WTC11 (cell line): ENCODE measurements around the gene FOLR2. TPM values are rescaled to one million over a fixed set of nuclear protein-coding genes. Genes with fewer than 3 reads are reported as not detected.
A peak's percentile ranks its signal among the peaks of the same experiment; 100 is the strongest.

Experiments
- ATAC-seq: fragments of 200-7000 bp; cut with Tn5 transposase; 2 replicates; pipeline ENCODE4 v1.10.0; 2021; ENCODE audit warnings: mild to moderate bottlenecking, moderate library complexity
- CTCF ChIA-PET: fragments of 300-600 bp; sonication (Branson Sonifier 250); formaldehyde crosslinking; loops from one replicate; lab custom pipeline; 2021; ENCODE audit warnings: antibody characterized with exemption; lab: Charles Lee
- POLR2A ChIA-PET: fragments of 350-600 bp; sonication (Branson Sonifier 250); formaldehyde crosslinking; loops from one replicate; lab custom pipeline; 2021; ENCODE audit warnings: antibody characterized with exemption; lab: Charles Lee
- DNase-seq: peaks from one replicate; pipeline ENCODE4 v3.0.0; 2021; ENCODE audit warnings: low spot score
- H3K27ac Mint-ChIP-seq: 2 replicates; pipeline ENCODE4 v1.8.0; 2021; ENCODE audit warnings: mixed read lengths
- H3K27me3 Mint-ChIP-seq: 2 replicates; pipeline ENCODE4 v1.8.0; 2021; ENCODE audit warnings: low read depth, mild to moderate bottlenecking, moderate library complexity, mixed read lengths
- H3K36me3 Mint-ChIP-seq: 2 replicates; pipeline ENCODE4 v1.8.0; 2021; ENCODE audit warnings: mixed read lengths
- H3K4me1 Mint-ChIP-seq: 2 replicates; pipeline ENCODE4 v1.8.0; 2022; ENCODE audit warnings: mixed read lengths
- H3K4me3 Mint-ChIP-seq: 2 replicates; pipeline ENCODE4 v1.8.0; 2021; ENCODE audit warnings: mild to moderate bottlenecking, moderate library complexity, mixed read lengths
- H3K9me3 Mint-ChIP-seq: 2 replicates; pipeline ENCODE4 v1.8.0; 2021; ENCODE audit warnings: mixed read lengths
- ATF3 ChIP-seq: sonication (generic); formaldehyde crosslinking; conservative IDR thresholded peaks from 2 replicates; pipeline ENCODE4 v1.8.1; 2022; ENCODE audit warnings: mild to moderate bottlenecking, missing genetic modification reagents
- ATF6 ChIP-seq: sonication (generic); formaldehyde crosslinking; IDR thresholded peaks from 2 replicates; pipeline ENCODE4 v1.8.1; 2023; ENCODE audit warnings: mild to moderate bottlenecking, missing genetic modification reagents
- E2F1 ChIP-seq: sonication (generic); formaldehyde crosslinking; IDR thresholded peaks from 2 replicates; pipeline ENCODE4 v1.8.0; 2022; ENCODE audit warnings: mild to moderate bottlenecking, missing genetic modification reagents
- FOXK1 ChIP-seq: sonication (generic); formaldehyde crosslinking; IDR thresholded peaks from 2 replicates; pipeline ENCODE4 v1.8.0; 2022; ENCODE audit warnings: mild to moderate bottlenecking, moderate library complexity, missing genetic modification reagents
- FOXP1 ChIP-seq: sonication (generic); formaldehyde crosslinking; IDR thresholded peaks from 2 replicates; pipeline ENCODE4 v1.8.0; 2022; ENCODE audit warnings: missing genetic modification reagents, mild to moderate bottlenecking, moderate library complexity, borderline replicate concordance
- GABPB1 ChIP-seq: sonication (generic); formaldehyde crosslinking; IDR thresholded peaks from 2 replicates; pipeline ENCODE4 v1.8.1; 2023; ENCODE audit warnings: mild to moderate bottlenecking, missing genetic modification reagents
- GRHL2 ChIP-seq: fragments of 250-450 bp; sonication (Bioruptor Pico); IDR thresholded peaks from 2 replicates; pipeline ENCODE4 v1.8.0; 2022; ENCODE audit warnings: mild to moderate bottlenecking, moderate library complexity; ENCODE audit not compliant: insufficient replicate concordance, severe bottlenecking
- MYBL2 ChIP-seq: sonication (generic); formaldehyde crosslinking; IDR thresholded peaks from 2 replicates; pipeline ENCODE4 v1.8.1; 2023; ENCODE audit warnings: mild to moderate bottlenecking, moderate library complexity, missing genetic modification reagents
- OVOL2 ChIP-seq: fragments of 250-450 bp; sonication (Bioruptor Pico); IDR thresholded peaks from 2 replicates; pipeline ENCODE4 v1.9.0; 2021; ENCODE audit warnings: mild to moderate bottlenecking, borderline replicate concordance
- PRDM15 ChIP-seq: sonication (generic); formaldehyde crosslinking; IDR thresholded peaks from 2 replicates; pipeline ENCODE4 v1.8.0; 2022; ENCODE audit warnings: missing genetic modification reagents
- RELA ChIP-seq: sonication (generic); formaldehyde crosslinking; IDR thresholded peaks from 2 replicates; pipeline ENCODE4 v1.8.1; 2022; ENCODE audit warnings: missing genetic modification reagents, mild to moderate bottlenecking, borderline replicate concordance
- TCF7 ChIP-seq: sonication (generic); formaldehyde crosslinking; IDR thresholded peaks from 2 replicates; pipeline ENCODE4 v1.8.0; 2022; ENCODE audit warnings: mild to moderate bottlenecking, low read depth, missing genetic modification reagents, moderate library complexity
- ZBTB43 ChIP-seq: sonication (generic); formaldehyde crosslinking; IDR thresholded peaks from 2 replicates; pipeline ENCODE4 v1.8.1; 2023; ENCODE audit warnings: mild to moderate bottlenecking, missing genetic modification reagents
- ZNF263 ChIP-seq: sonication (generic); formaldehyde crosslinking; IDR thresholded peaks from 2 replicates; pipeline ENCODE4 v1.8.1; 2022; ENCODE audit warnings: low read depth, mild to moderate bottlenecking, moderate library complexity, missing genetic modification reagents
- ZNF281 ChIP-seq: sonication (generic); formaldehyde crosslinking; IDR thresholded peaks from 2 replicates; pipeline ENCODE4 v1.8.0; 2023; ENCODE audit warnings: mild to moderate bottlenecking, missing genetic modification reagents
- ZNF423 ChIP-seq: fragments of 250-450 bp; sonication (Bioruptor Pico); IDR thresholded peaks from 2 replicates; pipeline ENCODE4 v2.1.2; 2022; ENCODE audit warnings: mild to moderate bottlenecking, moderate library complexity
- ZSCAN18 ChIP-seq: fragments of 250-450 bp; sonication (Bioruptor Pico); IDR thresholded peaks from 2 replicates; pipeline ENCODE4 v2.1.2; 2022; ENCODE audit warnings: mild to moderate bottlenecking, moderate library complexity
- total RNA-seq: library from RNA; stranded (reverse); gene quantifications from 3 replicates; pipeline ENCODE4 v1.2.3, GENCODE V29; 2021

FOLR2 gene
- total RNA-seq, 1 experiment from 2014 or later: not detected

GRCh38 chr11:72236774-72237111 is 20.1 kb downstream of the FOLR2 start:
- peaks cover 29% of the 10 kb centered on the region for H3K4me1 Mint-ChIP-seq
- H3K27me3 Mint-ChIP-seq: peaks cover 33% of the 10 kb centered on the region
- no peak overlapping the region for H3K4me3 Mint-ChIP-seq
- POLR2A ChIA-PET: interaction anchor here (5.7 kb wide), 1 partner anchor 13 kb away, joined by 37 read pairs; the partner anchor contains the start of gene INPPL1
- CTCF ChIA-PET: interaction anchor here (1.2 to 4.8 kb wide), 6 partner anchors 11 to 235 kb away, joined by 5 to 123 read pairs (median 25); partner anchors contain the start of gene INPPL1
- H3K36me3 Mint-ChIP-seq: peaks cover 33% of the 10 kb centered on the region
- no peak overlapping the region for H3K27ac Mint-ChIP-seq
- no peak for ATAC-seq
- no peak for DNase-seq
- TF ChIP-seq ZSCAN18 (CRISPR knock-in tag) (no peak), RELA (CRISPR knock-in tag) (no peak), MYBL2 (CRISPR knock-in tag) (no peak), ZNF281 (CRISPR knock-in tag) (no peak), ATF3 (CRISPR knock-in tag) (no peak), GRHL2 (CRISPR knock-in tag) (no peak), TCF7 (CRISPR knock-in tag) (no peak), ZBTB43 (CRISPR knock-in tag) (no peak), ZNF423 (CRISPR knock-in tag) (no peak)
- H3K9me3 Mint-ChIP-seq: no peaks in the 10 kb centered on the region

- POLR2A ChIA-PET: interaction anchor here (0.5 to 5.7 kb wide), 4 partner anchors 13 to 197 kb away, joined by 3 to 37 read pairs (median 4); partner anchors contain the start of gene INPPL1
- Mint-ChIP-seq H3K27ac (peak overlapping the region; percentile 60; the same call in 1 of the 2 replicates), H3K27me3 (peaks cover 39% of the 10 kb centered on the region), H3K36me3 (peaks cover 27% of the 10 kb centered on the region), H3K9me3 (no peaks in the 10 kb centered on the region), H3K4me1 (peaks cover 29% of the 10 kb centered on the region), H3K4me3 (no peak overlapping the region)
- TF ChIP-seq GABPB1 (CRISPR knock-in tag): no peak
- no peak for TF ChIP-seq FOXK1
- peak; percentile 71 for TF ChIP-seq PRDM15 (CRISPR knock-in tag)
- TF ChIP-seq OVOL2 (CRISPR knock-in tag): no peak
- TF ChIP-seq FOXP1: no peak
- TF ChIP-seq ZNF263 (CRISPR knock-in tag): no peak
- no peak for TF ChIP-seq ATF6 (CRISPR knock-in tag)
- TF ChIP-seq RELA (CRISPR knock-in tag): no peak
- TF ChIP-seq E2F1 (CRISPR knock-in tag): no peak
- CTCF ChIA-PET: interaction anchor here (0.9 to 4.8 kb wide), 30 partner anchors 10 to 353 kb away, joined by 3 to 123 read pairs (median 6); partner anchors contain the start of genes CLPB, FOLR2 and INPPL1
- ATAC-seq: no peak
- no peak for DNase-seq
Measured at GRCh38 chr11:72237112-72237931, 20.7 kb downstream of the FOLR2 start.
